Mucosa of rectum (tissue), 2 donors: Measurements from ENCODE around the gene AK2.
A peak's percentile ranks its signal among the peaks of the same experiment; 100 is the strongest.
"Not testable (repeated sequence)": the region's sequence is repeated elsewhere in the genome, so short reads cannot be mapped to it uniquely, and the experiment has no call there.

Source experiments
- H3K27ac ChIP-seq, 2 donors: one replicate each; pipeline ENCODE4 v1.7.0; 2013; ENCODE audit warnings: inconsistent platforms in 2 of 2, low read depth in 2 of 2, low read length in 2 of 2
- H3K27me3 ChIP-seq, 2 donors: one replicate each; pipeline ENCODE4 v1.7.0; 2013; ENCODE audit warnings: low read length in 2 of 2; ENCODE audit not compliant: control insufficient read depth in 2 of 2, insufficient read depth in 2 of 2
- H3K36me3 ChIP-seq, 2 donors: one replicate each; pipeline ENCODE4 v1.7.0; 2013; ENCODE audit warnings: low read length in 2 of 2; ENCODE audit not compliant: control insufficient read depth in 2 of 2, insufficient read depth in 2 of 2
- H3K4me1 ChIP-seq, 2 donors: one replicate each; pipeline ENCODE4 v1.7.0; 2013; ENCODE audit warnings: low read length in 2 of 2, mild to moderate bottlenecking in 1 of 2; ENCODE audit not compliant: control insufficient read depth in 2 of 2, insufficient read depth in 2 of 2
- H3K4me3 ChIP-seq, 2 donors: one replicate each; pipeline ENCODE4 v1.7.0; 2013; ENCODE audit warnings: low read length in 2 of 2
- H3K9ac ChIP-seq, 2 donors: one replicate each; pipeline ENCODE4 v1.7.0; 2013; ENCODE audit warnings: low read length in 2 of 2, low read depth in 1 of 2, mild to moderate bottlenecking in 1 of 2
- H3K9me3 ChIP-seq, 2 donors: one replicate each; pipeline ENCODE4 v1.7.0; 2013; ENCODE audit warnings: low read length in 2 of 2; ENCODE audit not compliant: control insufficient read depth in 2 of 2
- donor health status: healthy.
- donor health status: Normal muscosa, but diverticular disease.

The AK2 gene

GRCh38 chr1:33003657-33004056 lies 33.0 kb downstream of the AK2 start:
- Histone ChIP-seq H3K36me3 (peaks cover 10 to 18% of the 10 kb centered on the region in 2 donors), H3K27me3 (no peaks in the 10 kb centered on the region), H3K9ac (no peak overlapping the region), H3K9me3 (no peaks in the 10 kb centered on the region), H3K27ac (no peak overlapping the region), H3K4me1 (peaks cover 0 to 2% of the 10 kb centered on the region in 2 donors), H3K4me3 (no peak overlapping the region)

- H3K4me1 ChIP-seq = no peaks in the 10 kb centered on the region
- H3K4me3 ChIP-seq = no peak overlapping the region
- no peaks in the 10 kb centered on the region for H3K9me3 ChIP-seq
- no peak overlapping the region for H3K27ac ChIP-seq
- H3K36me3 ChIP-seq = peaks cover 0 to 3% of the 10 kb centered on the region in 2 donors
- H3K9ac ChIP-seq = no peak overlapping the region
- H3K27me3 ChIP-seq = no peaks in the 10 kb centered on the region
Observed at GRCh38 chr1:33002006-33002405, 34.7 kb downstream of the AK2 start.

DNA sequence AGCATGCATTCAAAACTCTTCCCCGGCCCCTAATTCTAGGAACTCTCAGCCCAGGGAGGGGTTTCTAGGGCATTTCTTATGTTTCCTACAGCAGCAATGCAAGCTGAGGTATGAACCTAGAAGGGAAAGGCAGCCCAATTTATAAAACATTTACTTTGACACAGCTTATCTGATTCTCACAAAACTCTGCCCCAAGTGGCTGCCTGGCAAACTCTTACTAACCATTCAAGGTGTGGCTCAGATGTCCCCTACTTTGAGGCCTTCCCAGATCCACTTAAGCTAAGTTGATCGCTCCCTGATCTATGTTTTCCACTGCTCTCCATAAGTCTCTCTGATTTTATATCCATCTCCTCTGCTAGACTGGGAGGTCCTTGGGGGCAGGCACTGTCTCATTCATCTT lies 35.4 kb downstream of the AK2 start:
- Histone ChIP-seq H3K4me3 (no peak overlapping the region), H3K9me3 (no peaks in the 10 kb centered on the region), H3K27ac (no peak overlapping the region), H3K4me1 (peaks cover 0 to 2% of the 10 kb centered on the region in 2 donors), H3K9ac (no peak overlapping the region), H3K36me3 (peaks cover 0 to 3% of the 10 kb centered on the region in 2 donors), H3K27me3 (no peaks in the 10 kb centered on the region)

DNA sequence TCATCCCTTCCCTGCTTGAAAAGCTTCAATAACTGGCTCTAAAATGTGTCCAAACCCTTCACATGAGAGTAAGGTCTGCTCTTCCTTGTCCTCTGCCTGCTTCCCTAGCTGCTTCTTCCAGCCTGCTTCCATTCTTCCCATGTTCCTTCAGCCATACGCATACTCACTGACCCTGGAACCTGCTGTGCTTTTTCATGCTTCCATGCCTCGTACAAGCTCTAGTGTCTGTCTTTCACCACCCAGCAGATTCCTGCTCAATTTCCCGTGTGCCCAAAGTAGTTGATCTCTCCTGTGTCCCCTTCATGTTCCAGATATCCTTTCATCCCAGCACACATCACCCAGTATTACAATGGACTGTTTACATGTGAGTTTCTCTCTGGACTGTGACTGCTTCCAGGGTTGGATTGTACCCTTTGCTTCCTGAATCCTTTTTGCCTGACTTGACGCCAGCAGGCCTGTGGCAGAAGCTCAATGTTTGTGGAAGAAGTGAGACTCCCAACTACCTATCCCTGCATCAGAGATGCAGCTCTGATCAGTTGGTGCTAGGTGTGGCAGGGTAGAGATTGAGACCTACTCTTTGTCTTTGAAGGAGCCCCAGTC lies 36.2 kb downstream of the AK2 start:
- Histone ChIP-seq H3K36me3 (peaks cover 0 to 3% of the 10 kb centered on the region in 2 donors), H3K9ac (no peak overlapping the region), H3K4me3 (no peak overlapping the region), H3K27me3 (no peaks in the 10 kb centered on the region), H3K27ac (no peak overlapping the region), H3K4me1 (peaks cover 0 to 2% of the 10 kb centered on the region in 2 donors), H3K9me3 (no peaks in the 10 kb centered on the region)

DNA sequence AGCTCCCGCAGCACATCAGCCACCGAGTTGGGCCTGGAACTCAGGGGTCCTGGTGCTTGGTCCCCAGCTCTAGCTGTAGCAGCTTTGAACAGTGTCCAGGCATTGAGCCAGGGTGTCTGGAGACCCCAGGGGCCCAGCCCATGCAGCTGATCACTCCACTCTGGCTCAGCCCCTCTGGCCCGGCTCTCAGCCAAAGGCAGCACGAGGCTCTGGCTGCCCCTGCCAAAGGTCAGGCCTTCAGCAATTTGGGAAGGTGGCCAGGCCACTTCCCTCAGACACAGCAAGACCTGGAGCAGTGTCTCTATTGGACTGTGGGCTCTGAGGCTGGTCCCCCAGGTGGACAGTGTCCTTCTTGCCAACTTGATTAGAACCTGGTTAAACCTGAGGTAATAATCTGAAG lies 37.7 kb downstream of the AK2 start:
- Histone ChIP-seq H3K9ac (no peak overlapping the region), H3K4me1 (peaks cover 0 to 2% of the 10 kb centered on the region in 2 donors), H3K36me3 (no peaks in the 10 kb centered on the region), H3K27me3 (no peaks in the 10 kb centered on the region), H3K27ac (no peak overlapping the region), H3K4me3 (no peak overlapping the region), H3K9me3 (no peaks in the 10 kb centered on the region)

- H3K27me3 ChIP-seq = no peaks in the 10 kb centered on the region
- no peak overlapping the region for H3K27ac ChIP-seq
- H3K9ac ChIP-seq = no peak overlapping the region
- H3K4me3 ChIP-seq = no peak overlapping the region
- H3K9me3 ChIP-seq = no peaks in the 10 kb centered on the region
- peaks cover 0 to 2% of the 10 kb centered on the region in 2 donors for H3K4me1 ChIP-seq
- H3K36me3 ChIP-seq = no peaks in the 10 kb centered on the region
Observed at GRCh38 chr1:32998064-32998463, 38.6 kb downstream of the AK2 start.

DNA sequence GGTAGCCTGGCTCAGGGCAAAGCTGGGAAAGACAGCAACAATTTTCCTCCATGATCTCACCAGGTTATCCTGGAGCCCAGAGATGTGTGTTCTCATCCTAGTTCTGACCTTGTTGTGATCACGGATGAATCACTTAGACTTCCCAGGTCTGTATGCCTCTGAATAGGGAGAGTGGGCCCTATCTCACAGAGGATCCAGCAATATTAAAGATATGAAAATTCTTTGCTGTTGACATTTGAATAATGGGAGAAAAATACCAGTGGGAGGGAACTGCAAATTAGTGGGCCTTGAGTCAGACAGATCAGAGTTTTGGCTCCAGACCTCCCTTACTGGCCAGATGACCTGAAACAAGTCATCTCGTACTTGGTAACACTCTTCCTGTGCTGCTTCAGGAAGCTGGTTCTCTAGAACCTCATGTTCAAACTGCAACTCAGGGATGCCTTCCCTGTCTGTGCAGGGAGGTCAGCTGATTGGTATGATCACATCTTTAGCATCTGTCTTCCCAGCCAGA lies 39.2 kb downstream of the AK2 start:
- Histone ChIP-seq H3K36me3 (no peaks in the 10 kb centered on the region), H3K27ac (no peak overlapping the region), H3K4me3 (no peak overlapping the region), H3K9me3 (no peaks in the 10 kb centered on the region), H3K9ac (no peak overlapping the region), H3K4me1 (peaks cover 6 to 9% of the 10 kb centered on the region in 2 donors), H3K27me3 (no peaks in the 10 kb centered on the region)

- not testable (repeated sequence) for H3K9me3 ChIP-seq, H3K36me3 ChIP-seq, H3K27me3 ChIP-seq, H3K9ac ChIP-seq, H3K4me3 ChIP-seq
- Histone ChIP-seq H3K27ac (peak overlapping the region; percentile 64 to 85), H3K4me1 (peaks cover 21 to 22% of the 10 kb centered on the region in 2 donors)
Observed at GRCh38 chr1:32993324-32993636, 43.4 kb downstream of the AK2 start.

GRCh38 chr1:32992489-32993323 lies 44.0 kb downstream of the AK2 start:
- peak overlapping the region in 1 of 2 donors; percentile 38 for H3K4me3 ChIP-seq

GRCh38 chr1:32991819-32992488 lies 44.7 kb downstream of the AK2 start:
- H3K36me3 ChIP-seq = no peaks in the 10 kb centered on the region
- no peaks in the 10 kb centered on the region for H3K9me3 ChIP-seq
- peak overlapping the region; percentile 32 to 36 for H3K9ac ChIP-seq
- H3K27me3 ChIP-seq = no peaks in the 10 kb centered on the region
- H3K4me3 ChIP-seq = no peak overlapping the region
- H3K4me1 ChIP-seq = peaks cover 21 to 22% of the 10 kb centered on the region in 2 donors
- H3K27ac ChIP-seq = peak overlapping the region; percentile 64 to 85

More at GRCh38 chr1:32992489-32993323, 44.0 kb downstream of the AK2 start:
- Histone ChIP-seq H3K36me3 (no peaks in the 10 kb centered on the region), H3K27ac (peak overlapping the region; percentile 64 to 85), H3K9ac (peak overlapping the region; percentile 32 to 36), H3K27me3 (no peaks in the 10 kb centered on the region), H3K4me1 (peaks cover 21 to 22% of the 10 kb centered on the region in 2 donors), H3K9me3 (no peaks in the 10 kb centered on the region)
